Fibroblast of pulmonary artery (primary cell): ENCODE data around the gene LMF1.

ENCODE experiments used
- DNase-seq: peaks from one replicate; pipeline ENCODE4 v3.0.0-alpha.2; 2010; ENCODE audit warnings: low read depth
- H3K4me3 ChIP-seq: replicated peaks from 2 replicates; pipeline ENCODE4 v1.5.1; 2011; ENCODE audit warnings: low read depth, mild to moderate bottlenecking, control low read depth, low read length, moderate library complexity
- CTCF ChIP-seq: IDR thresholded peaks from 2 replicates; pipeline ENCODE4 v1.5.1; 2011; ENCODE audit warnings: mild to moderate bottlenecking, control low read depth, low read length, inconsistent platforms; ENCODE audit errors: missing control alignments

The LMF1 gene

GRCh38 chr16:912684-913613 is 57.8 kb downstream of the LMF1 start:
- H3K4me3 ChIP-seq, result no peak overlapping the region
- no peak for TF ChIP-seq CTCF
- no peak for DNase-seq

- no peak overlapping the region for H3K4me3 ChIP-seq
- DNase-seq, result no peak
- no peak for TF ChIP-seq CTCF
Measured at GRCh38 chr16:912322-912683, 58.5 kb downstream of the LMF1 start.

- no peak for TF ChIP-seq CTCF
- H3K4me3 ChIP-seq, result no peak overlapping the region
- no peak for DNase-seq
Measured at GRCh38 chr16:911604-912321, 59.0 kb downstream of the LMF1 start.

GRCh38 chr16:911101-911500 is 59.7 kb downstream of the LMF1 start:
- no peak overlapping the region for H3K4me3 ChIP-seq
- no peak for TF ChIP-seq CTCF
- DNase-seq, result no peak

GRCh38 chr16:910181-910580 is 60.6 kb downstream of the LMF1 start:
- no peak for TF ChIP-seq CTCF
- no peak for DNase-seq
- H3K4me3 ChIP-seq, result no peak overlapping the region

GRCh38 chr16:909281-910000 is 61.3 kb downstream of the LMF1 start:
- DNase-seq, result no peak
- TF ChIP-seq CTCF, result no peak
- no peak overlapping the region for H3K4me3 ChIP-seq
